ENCODE measurements around the gene RPL18.

GRCh38 chr19:48578891-48579290, 40.1 kb downstream of the RPL18 start:
- TF ChIP-seq, protein P1, sequence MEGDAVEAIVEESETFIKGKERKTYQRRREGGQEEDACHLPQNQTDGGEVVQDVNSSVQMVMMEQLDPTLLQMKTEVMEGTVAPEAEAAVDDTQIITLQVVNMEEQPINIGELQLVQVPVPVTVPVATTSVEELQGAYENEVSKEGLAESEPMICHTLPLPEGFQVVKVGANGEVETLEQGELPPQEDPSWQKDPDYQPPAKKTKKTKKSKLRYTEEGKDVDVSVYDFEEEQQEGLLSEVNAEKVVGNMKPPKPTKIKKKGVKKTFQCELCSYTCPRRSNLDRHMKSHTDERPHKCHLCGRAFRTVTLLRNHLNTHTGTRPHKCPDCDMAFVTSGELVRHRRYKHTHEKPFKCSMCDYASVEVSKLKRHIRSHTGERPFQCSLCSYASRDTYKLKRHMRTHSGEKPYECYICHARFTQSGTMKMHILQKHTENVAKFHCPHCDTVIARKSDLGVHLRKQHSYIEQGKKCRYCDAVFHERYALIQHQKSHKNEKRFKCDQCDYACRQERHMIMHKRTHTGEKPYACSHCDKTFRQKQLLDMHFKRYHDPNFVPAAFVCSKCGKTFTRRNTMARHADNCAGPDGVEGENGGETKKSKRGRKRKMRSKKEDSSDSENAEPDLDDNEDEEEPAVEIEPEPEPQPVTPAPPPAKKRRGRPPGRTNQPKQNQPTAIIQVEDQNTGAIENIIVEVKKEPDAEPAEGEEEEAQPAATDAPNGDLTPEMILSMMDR (IDR thresholded peaks at IDR 0.05), result no peak
- TF ChIP-seq POLR2A (IDR thresholded peaks at IDR 0.05), result no peak

Data from body of pancreas (tissue), 4 donors.